Stimulated activated CD4-positive, alpha-beta T cell treated with anti-CD3 and anti-CD28 coated beads, TNF-alpha, amount 100 ng/mL, for 48 hours (primary cell): Measurements from ENCODE around the gene TMC3.
"Not testable (repeated sequence)": the region's sequence is repeated elsewhere in the genome, so short reads cannot be mapped to it uniquely, and the experiment has no call there.

ENCODE experiments used
- DNase-seq, 3 donors: peaks; one replicate each; pipeline ENCODE4 v3.0.0-alpha.2; 2020; ENCODE audit warnings: low read depth in 3 of 3

The TMC3 gene

DNA sequence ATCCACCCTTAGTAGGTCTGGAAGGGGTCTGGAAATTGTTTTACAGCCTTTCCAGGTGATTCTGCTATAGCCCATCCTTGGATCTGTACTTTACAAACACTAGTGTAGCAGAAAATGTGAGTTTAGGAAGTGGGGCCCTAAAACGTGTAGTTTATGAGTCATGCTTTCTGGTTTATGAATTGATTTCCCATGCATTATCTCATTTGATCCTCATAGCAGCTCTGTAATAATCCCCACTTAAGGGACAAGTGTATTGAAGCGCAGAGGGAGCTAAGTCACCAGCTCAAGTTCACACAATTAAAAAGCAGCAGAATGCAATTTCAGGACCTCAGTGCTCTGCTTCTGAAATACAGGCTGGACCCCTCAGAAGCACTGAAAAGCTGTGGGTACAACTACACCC, 27.4 kb downstream of the TMC3 start:
- DNase-seq, result no peak

DNA sequence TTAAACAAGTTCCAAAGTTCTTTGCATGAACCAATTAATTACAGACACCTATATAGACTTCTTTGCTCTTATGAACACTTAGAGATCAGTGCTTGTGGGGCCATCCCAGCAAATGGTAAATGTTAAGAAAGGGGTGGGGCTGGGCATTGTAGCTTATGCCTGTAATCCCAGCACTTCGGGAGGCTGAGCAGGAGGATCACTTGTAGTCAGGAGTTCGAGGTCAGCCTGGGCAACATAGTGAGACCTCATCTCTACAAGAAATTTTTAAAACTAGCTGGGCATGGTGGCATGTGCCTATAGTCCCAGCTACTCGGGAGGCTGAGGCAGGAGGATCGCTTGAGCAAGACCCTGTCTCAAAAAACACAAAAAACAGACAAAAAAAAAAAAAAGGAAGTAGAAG, 30.6 kb downstream of the TMC3 start:
- DNase-seq, result no peak

DNA sequence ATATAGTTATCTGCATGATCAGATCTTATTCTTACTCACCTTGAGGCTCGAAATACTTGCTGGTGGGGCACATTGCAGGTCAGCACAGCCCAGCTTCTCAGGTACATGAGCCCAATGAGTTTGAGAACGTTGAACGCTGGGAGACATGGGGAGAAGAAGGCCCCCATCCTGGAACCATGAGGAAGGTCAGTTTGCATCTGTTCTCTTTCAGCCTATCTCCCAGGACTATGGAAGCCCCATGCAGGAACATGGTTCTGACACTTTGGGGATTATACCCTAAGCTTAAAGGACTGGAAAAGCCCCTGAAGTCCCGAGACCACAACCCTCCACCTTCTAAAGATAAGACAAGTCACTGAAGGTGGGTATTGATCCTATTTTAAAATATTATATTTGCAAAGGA, 32.7 kb downstream of the TMC3 start:
- no peak for DNase-seq

DNA sequence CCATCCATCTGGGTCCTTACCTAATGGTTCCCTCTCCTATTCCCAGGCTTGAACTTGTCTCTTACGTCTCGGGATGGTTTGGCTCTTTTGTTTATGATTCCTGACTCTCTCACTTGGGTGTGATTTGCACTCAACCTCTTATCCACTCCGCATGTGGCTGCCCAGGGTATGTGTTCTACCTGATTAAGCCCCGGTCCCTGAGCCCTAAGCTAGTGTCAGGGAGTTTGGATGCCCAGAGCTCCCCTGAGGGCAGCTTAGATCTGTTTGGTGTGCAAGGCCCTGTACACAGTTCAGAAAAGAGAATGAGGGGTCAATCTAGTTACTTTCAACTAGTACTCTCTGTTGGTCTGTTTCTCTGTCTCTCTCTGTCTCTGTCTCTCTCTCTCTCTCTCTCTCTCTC, 34.2 kb downstream of the TMC3 start:
- DNase-seq, result no peak

DNA sequence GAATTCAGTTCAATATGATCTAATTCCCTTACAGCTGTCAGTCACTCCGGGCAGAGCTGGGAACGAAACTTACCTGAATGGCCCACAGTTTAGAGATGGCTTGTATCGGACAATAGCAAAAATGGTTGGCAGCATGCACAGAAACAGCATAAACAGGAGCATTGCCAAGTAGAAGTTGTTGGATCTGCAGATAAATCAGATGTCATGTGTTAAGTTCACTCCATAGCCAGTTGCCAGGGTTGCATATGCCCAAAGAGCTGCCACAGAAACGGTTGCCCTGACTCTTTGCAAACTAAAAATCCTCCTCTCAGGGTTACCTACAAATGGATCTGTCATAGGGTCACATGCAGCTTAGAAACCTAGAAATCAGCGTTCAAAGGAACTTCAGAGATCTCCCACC, 34.7 kb downstream of the TMC3 start:
- no peak for DNase-seq

DNA sequence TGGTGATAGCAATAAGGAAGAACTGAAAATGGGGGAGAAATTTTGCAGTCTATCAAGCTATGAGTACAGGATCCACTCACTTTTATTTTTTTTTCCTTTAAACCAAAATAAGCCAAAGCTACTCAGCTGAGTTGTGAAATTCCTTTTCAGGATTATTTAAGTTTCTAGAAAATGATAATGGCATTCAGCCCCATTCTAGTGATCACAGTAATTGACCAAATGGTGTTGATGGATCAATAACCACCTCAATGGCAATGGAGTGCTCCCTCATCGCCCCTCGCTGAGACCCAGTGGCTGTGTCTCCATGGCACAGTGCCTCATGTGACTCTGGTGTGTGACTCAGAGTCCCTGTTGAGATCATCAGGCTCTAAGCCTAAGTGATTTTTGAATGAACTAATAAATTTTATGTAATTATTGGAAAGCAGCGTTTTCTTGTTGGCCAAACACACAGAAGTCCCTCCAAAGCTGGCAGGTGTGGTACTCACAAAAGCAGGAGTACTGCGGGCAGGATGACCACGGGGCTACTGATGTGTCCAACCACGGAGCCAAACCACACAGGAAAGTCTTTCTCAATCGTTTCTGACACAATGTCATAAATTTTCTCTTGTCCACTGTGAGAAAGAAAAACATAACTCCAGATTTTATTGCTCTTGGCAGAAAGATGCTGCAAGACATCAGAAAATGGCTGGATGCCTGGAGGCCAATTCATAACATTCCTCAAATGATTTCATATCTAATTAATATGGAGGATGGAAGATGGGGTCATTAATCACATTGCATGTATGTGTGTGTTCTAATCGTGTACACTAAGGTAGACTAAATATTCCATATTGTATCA, 35.6 kb downstream of the TMC3 start:
- no peak for DNase-seq

DNA sequence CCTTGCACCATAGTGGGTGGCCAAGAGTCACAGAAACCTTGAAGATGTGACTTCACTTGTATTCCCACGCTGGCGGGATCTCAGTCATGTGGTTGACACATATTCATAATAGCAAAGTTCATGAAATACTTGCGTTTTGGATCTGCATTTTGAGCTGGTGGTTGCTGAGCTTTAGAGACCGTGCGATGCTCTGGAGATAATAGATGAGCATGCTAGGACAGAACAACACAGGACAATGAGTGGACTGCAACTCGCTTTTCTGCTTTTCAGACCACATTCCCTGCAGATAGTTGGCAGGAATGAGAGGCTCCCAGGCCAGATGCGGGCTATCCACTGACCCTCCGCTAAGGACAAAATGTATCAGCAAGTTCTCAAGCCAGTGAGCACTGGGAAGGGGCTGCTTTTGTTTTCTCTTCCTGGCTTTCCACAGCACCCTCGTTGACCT, 36.3 kb downstream of the TMC3 start:
- DNase-seq, result no peak

DNA sequence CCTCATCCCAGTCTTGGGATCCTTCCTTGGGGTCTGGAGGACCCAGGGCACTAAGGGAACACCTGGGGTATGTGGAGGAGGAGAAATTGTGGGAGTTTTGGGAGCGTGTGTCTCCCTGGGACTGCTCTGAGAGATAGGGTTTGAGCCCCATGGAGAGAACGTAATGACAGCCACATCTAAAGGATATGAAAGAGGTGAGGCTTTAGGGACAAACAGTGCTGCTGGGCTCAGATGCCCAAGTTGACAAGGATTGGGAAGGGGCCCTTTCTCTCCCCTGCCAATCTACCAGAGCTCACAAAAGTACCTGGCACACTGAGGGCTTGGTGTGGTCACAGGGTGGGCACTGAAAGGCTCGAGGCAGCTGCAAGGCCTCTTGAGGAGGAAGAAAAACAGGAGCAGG, 36.8 kb downstream of the TMC3 start:
- no peak for DNase-seq

DNA sequence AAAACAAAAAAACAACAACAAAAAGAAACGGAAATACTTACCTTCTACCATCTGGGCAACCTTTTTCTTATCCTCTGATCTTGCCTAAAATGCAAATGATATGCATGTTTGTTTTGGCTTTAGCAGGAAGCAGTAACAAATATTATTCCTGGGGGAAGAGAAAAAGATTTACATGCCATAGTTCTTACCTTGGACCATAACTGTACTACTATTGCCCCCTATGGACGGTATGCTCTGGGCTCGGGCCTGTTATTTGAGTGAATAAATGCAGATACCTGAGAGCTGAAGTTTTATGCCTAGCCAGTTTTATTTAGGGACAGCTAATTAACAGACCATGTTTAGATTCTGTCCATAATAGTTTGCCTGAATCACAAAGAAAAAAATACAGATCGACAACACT, 37.4 kb downstream of the TMC3 start:
- DNase-seq, result no peak

DNA sequence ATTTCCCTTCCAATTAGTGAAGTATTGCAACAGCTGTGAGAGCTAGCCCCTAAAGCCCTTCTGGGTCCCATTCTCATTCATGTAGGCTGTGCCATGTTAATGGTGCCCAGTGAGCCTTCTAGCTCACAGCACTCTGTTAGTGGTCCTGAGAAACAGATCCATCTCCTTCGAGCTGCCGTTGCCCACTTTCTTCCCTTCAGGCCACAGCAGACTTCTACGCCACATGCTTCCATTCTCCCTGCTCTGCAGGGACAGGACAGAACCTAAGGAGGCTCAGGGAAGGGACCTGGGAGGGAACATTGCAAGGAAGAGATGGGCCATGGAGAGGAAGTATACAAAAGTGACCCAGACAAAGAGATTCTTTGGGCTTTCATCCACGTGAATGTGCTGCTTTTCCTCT, 38.4 kb downstream of the TMC3 start:
- DNase-seq, result no peak

DNA sequence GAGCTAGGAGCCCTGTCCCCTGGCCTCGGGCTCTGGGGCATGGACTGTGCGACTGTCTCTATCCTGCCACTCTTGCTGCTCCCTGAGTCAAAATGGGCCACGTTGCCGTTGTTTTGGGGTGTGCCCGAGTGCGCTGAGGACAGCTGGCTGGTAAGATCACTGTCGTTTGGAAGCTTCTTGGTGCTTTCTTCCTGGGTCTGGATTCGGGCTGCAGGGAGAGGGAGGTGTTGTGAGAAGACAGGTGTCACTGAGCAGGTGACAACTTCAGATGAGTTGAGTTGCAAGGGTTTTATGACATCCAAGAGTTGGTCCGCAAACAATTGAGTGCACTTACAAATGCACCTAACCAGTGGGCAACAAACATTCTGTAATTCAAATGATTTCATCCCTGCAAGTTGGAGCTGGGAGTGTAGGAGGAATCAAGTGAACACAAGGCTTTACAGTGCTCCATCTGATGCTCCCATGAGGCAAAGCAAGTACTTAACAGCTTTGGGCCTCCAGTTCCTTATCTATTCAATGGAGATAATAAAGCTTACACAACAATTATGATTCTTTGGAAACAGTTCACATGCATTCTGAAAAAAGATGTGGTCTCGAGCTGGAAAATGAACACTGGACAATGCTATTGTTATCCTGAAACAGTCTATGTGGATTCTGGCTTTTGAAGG, 39.1 kb downstream of the TMC3 start:
- DNase-seq, result no peak

DNA sequence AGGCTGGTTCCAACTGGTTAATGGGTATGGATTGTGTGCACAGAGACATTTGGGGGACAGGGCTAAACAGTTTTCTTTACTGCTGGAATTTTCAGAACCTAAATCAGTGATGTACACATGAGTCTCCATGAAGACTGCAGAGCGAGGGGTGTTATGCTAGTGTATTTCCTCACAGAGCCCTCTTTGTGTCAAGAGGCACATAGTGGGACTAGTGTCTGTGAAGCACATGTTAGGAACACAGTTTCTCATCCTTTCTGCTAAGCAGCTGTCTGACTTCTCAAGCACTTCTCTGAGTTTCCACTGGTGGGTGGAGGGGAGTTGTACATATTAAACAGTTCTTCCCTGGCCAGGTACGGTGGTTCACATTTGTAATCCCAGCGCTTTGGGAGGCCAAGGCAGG, 40.6 kb downstream of the TMC3 start:
- no peak for DNase-seq

DNA sequence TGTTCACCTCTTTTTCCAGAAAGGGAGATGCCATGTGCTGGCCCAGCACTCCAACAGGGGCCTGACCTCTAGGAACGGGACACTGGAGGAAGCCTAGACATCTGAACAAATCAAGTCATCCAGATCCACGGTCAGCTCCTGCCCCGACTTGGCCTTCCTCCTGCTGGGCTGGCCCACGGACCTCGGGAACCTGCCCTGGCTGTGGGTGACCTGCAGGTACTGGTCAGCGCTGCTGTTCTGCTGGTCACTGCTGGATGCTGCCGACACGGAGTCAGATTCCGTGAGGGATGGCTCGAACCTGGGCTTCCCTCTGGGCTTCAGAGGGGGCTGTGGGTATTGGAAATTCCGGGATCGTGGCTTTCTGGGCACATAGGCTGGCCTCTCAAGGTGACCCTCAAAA, 41.7 kb downstream of the TMC3 start:
- DNase-seq, result no peak

DNA sequence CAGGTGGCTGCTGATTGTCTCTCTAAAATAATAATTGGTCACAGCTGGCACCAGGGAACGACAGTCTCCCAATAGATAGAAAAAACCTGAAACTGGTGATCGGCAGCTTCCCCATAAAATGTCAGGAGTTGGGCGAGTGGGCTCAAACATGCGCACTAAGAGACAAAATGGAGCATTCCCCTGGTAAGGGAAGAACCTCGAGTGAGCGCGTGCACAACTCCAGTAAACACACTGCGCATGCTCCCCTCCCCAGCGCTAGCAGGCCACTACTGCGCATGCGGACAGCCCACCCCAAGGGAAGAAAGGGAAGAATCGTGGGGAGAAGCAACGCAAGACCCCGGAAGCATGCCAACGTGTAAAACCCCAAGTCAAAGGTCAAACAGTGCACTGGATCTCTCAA, 42.4 kb downstream of the TMC3 start:
- DNase-seq, result no peak

DNA sequence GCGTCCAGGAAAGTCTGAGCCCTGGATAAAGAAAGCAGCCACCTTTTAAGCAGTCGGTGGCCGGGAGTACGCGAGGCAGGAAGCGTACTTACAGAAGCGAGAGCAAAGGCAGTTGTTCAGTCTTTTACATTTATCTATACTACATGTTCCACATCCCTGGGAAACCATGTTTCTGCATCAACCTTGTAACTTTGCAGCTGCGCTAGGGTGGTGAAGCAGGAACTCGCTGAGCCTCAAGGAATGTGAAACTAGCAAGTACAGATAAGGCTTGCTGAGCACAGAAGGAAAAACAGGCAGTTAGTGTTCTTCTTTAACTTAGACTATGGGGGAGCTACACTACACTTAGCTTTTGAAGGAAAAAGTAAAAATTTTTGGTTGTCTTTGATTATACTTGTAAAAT, 42.9 kb downstream of the TMC3 start:
- not testable (repeated sequence) for DNase-seq

DNA sequence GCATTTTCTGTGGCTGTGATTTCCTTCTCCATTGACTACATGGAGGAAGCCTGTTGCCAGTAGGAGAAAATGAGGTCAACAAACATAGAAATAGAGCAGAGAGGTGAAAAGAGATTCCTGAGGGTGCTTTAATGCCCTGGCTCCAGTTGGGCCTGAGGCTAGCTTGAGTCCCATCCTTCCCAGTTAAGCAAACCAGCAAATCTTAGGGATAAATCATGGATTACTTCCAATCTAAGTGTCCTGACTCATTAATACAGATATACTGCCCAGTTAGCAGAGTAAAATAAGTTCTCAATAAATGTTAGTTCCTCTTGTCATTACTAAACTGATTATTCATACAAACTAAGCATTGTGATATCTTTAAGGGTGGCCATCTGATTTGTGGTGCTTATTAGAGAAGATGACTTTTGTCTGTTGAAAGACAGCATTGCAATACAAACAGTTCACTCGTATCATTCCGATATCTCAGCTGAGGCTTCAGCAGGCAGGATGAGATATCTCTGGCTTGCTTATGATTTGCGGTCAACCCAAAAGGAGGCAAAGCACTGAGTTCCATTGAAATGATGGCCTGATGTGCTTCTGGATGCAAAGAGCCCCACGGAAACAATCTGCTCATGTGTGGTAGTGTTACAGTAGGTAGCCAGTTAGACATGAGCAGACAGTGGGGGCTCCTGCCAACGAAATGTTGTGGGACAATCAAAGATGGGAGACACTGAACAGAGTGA, 43.5 kb downstream of the TMC3 start:
- no peak for DNase-seq

DNA sequence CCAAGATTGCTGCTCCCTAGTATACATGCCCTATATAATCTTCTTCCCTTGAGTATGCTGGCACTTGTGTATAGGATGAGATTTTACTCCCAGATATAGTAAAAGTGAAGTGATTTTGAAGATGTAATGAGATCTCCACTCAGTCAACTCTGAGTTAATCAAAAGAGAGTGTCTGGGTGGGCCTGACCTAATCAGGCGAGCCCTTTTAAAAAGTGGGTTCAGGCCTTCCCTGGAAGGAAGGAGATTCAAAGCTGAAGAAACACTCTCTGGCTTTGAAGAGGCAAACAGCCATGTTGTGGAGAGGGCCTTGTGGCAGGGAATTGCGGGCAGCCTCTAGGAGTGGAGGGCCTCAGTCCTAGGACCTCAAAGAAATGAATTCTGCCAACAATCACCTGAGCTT, 44.6 kb downstream of the TMC3 start:
- no peak for DNase-seq

DNA sequence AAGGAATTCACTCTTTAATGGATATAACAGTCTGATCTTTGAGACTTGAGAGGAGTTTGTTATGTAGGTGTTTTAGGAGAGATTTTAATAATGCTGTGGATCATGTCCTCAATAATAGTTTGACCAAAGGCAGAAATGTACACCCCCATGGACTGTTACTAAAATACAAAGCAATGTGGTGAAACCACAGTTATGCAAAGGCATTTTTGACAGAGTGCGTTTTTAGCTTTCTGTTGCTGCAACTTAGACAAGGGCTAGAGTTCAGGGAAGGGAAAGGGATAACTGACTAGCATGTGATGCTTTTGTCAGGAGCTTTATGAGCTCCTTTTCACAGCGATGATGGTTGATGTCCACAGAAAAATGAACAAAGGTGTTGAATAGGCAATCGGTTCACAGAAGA, 46.5 kb downstream of the TMC3 start:
- DNase-seq, result no peak

DNA sequence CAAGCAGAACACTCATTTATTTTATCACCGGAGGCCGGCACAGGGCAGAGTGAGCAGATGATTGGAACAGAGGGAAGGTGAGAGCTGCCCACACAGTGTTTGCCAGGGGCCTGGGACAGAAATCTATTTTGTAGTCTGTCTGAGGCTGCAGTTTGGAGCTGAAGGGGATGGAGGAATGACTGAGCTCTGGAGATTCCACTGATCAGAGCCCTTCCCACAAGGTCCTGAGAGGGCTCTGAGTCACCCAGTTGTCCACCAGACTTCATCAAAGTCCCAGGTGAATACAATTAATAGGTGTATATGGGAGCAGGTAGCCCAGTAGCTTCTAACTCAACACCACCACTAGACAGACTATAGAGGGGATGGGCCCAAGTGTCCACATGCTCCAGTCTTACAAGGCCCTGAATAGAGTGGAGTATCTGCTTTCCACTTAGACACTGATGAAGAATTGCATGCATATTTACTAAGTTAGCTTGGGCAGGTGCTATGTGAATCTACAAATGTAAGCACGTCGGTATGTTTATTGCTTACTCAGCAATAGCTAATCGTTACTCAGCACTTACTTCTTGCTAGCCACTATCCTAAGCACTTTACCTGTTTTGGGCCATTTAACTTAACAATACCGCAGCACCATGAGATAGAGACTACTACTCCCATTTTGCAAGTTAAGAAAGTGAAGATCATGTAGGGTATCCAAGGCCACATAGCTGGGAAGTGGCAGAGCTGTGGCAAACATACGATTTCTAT, 47.4 kb downstream of the TMC3 start:
- no peak for DNase-seq

DNA sequence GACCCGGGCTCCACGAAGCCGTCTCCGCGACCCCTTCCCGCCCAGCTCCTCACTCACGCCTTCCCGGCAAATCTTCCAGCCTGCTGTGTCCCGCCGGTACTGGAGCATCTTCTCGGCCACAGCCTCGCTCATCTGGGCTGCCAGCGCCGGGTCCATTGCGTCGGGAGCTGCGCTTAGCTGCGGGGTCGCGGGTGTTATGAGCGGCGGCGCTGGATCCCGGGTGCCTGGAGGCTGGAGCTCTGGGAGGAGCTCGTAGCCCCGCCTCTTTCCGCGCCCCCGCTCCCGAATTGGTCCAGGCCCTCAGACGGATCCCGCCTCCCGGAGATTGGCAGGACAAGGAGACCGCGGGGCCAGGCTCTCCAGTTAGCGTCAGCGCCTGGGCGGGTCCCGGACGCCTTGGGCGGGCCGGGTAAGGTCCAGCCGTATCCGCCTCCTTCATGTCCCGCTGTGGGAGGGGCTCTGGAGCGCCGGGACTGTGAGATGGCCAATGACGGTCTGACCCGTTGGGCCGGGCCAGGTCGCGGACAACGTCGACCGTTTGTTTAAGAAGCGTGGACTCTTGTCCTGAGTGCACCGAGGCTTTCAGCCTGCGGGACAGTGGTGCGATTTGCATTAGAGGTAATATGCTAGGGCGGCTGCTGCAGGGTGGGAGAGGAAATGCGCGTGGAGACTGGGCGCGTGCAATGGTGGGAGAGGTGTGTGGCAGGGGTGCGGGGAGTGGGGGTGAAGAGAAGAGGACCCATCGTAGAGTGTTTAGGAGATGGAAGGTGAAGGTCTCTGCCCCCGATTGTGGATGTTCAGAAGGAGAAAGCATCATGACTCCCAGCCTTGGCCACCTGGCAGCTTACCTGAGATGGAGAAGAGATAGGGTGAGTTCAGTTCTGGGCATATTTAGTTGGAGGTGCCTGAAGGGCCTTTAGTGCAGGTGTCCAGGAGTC, 49.8 kb downstream of the TMC3 start, which contains the start of gene STARD5:
Gene STARD5 (minus strand): TSS at position 198 of the 938 bp plus-strand sequence. CDS start 42 bp downstream, at position 156.
- peak; percentile 95 to 98 (median 97) for DNase-seq

DNA sequence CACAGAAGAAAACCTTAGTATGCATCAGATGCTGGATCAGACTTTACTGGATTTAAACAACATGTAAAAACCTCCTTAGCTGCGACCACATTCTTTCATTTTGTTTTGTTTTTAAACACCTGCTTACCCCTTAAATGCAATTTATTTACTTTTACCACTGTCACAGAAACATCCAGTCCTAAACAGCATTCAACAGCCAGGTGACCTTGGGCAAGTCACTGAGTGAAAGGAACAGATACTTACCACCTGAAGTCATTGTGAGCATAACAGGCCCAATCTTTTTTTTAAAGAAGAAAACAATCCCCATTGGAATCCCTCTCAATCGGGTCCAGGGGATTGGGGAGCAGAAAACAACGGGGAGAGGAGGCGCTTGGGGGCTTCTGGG, 50.5 kb downstream of the TMC3 start:
- no peak for DNase-seq
